AG04450 (cell line): Measurements from ENCODE around the gene LAMP5. TPM values are rescaled to one million over a fixed set of nuclear protein-coding genes. Genes with fewer than 3 reads are reported as not detected.

Source experiments
- CTCF ChIA-PET: fragments of 300-600, 350-600 bp; formaldehyde crosslinking; extraction: SDS; loops from one replicate; lab custom pipeline; 2022; ENCODE audit warnings: antibody characterized with exemption, inconsistent platforms; lab: Charles Lee
- POLR2A ChIA-PET: fragments of 350-600 bp; formaldehyde crosslinking; extraction: SDS; loops from one replicate; lab custom pipeline; 2021; ENCODE audit warnings: antibody characterized with exemption, inconsistent platforms; lab: Yijun Ruan, JAX
- DNase-seq: peaks from one replicate; pipeline ENCODE4 v3.0.0-alpha.2; 2011; ENCODE audit warnings: low read depth, low spot score
- H3K27ac ChIP-seq: one replicate; pipeline ENCODE4 v1.5.1; 2012; ENCODE audit warnings: low read depth, low read length, control low read depth
- H3K27me3 ChIP-seq: one replicate; pipeline ENCODE4 v1.6.0; 2012; ENCODE audit warnings: low read length; ENCODE audit not compliant: control insufficient read depth, insufficient read depth
- H3K4me3 ChIP-seq: 2 replicates; pipeline ENCODE4 v1.5.1; 2011; ENCODE audit warnings: mild to moderate bottlenecking, low read depth, low read length, control low read depth
- H3K9me3 ChIP-seq: 2 replicates; pipeline ENCODE4 v1.5.1; 2012; ENCODE audit warnings: low read length; ENCODE audit not compliant: control insufficient read depth, insufficient read depth
- CTCF ChIP-seq: IDR thresholded peaks from 2 replicates; pipeline ENCODE4 v1.5.1; 2011; ENCODE audit warnings: low read depth, low read length, control low read depth, inconsistent platforms
- polyA plus RNA-seq: library from polyadenylated mRNA; depleted of rRNA; stranded (reverse); fragments of >200 nt; gene quantifications from 2 replicates; pipeline ENCODE4 v1.2.3, GENCODE V29; 2011

Gene LAMP5
- polyA plus RNA-seq, 1 experiment = 0.20 TPM

- H3K27ac ChIP-seq = no peak overlapping the region
- TF ChIP-seq CTCF = no peak
- no peak for DNase-seq
- ChIA-PET POLR2A (no interaction called here), CTCF (no interaction called here)
- H3K4me3 ChIP-seq = no peak overlapping the region
- H3K9me3 ChIP-seq = no peaks in the 10 kb centered on the region
- H3K27me3 ChIP-seq = peaks cover 17% of the 10 kb centered on the region
These were observed 63.0 kb downstream of the LAMP5 start for GRCh38 chr20:9577397-9577796.

- POLR2A ChIA-PET = no interaction called here
- H3K27ac ChIP-seq = no peak overlapping the region
- DNase-seq = no peak
- no peak overlapping the region for H3K4me3 ChIP-seq
- CTCF ChIA-PET = no interaction called here
- TF ChIP-seq CTCF = no peak
- H3K9me3 ChIP-seq = no peaks in the 10 kb centered on the region
- H3K27me3 ChIP-seq = peaks cover 14% of the 10 kb centered on the region
These were observed 64.2 kb downstream of the LAMP5 start for GRCh38 chr20:9578594-9578993.
